HepG2 (cell line): ENCODE measurements around the gene SERPINB10. TPM values are rescaled to one million over a fixed set of nuclear protein-coding genes. Genes with fewer than 3 reads are reported as not detected.
A peak's percentile ranks its signal among the peaks of the same experiment; 100 is the strongest.

ENCODE experiments used
- ATAC-seq: fragments of 200-7000 bp; cut with Tn5 transposase; 3 replicates; pipeline ENCODE4 v1.9.1; 2020; ENCODE audit warnings: mild to moderate bottlenecking, moderate library complexity
- BruUV-seq: library from RNA; stranded (reverse); fragments of 400-500 nt; replicated peaks from 2 replicates; lab custom pipeline; 2021; lab: Mats Ljungman, UMichigan
- CTCF ChIA-PET: fragments of 300-600 bp; formaldehyde crosslinking; extraction: SDS; loops from one replicate; lab custom pipeline; 2021; ENCODE audit warnings: low total read pairs, inconsistent platforms, low intra/inter-chr PET ratio; lab: Yijun Ruan, JAX
- POLR2A ChIA-PET: fragments of 350-600 bp; sonication (Branson Sonifier 250); formaldehyde crosslinking; loops from one replicate; lab custom pipeline; 2020; ENCODE audit warnings: antibody characterized with exemption, inconsistent platforms; lab: Yijun Ruan, JAX
- DNase-seq: peaks from one replicate; pipeline ENCODE4 v3.0.0-alpha.2; 2015; ENCODE audit warnings: low spot score
- FAIRE-seq: peaks from 3 replicates; lab custom pipeline; 2011; peaks lifted over from hg19 to GRCh38; lab: Jason Lieb, UNC
- H2AFZ ChIP-seq: one replicate; pipeline ENCODE4 v1.6.1; 2011; ENCODE audit warnings: low read length, inconsistent platforms
- H3K27ac ChIP-seq: fragments of 300-600 bp; 3 replicates; pipeline ENCODE4 v1.8.0; 2011; ENCODE audit warnings: mixed run types, mild to moderate bottlenecking, mixed read lengths, low read length, inconsistent platforms; ENCODE audit not compliant: insufficient read depth; ENCODE audit errors: extremely low read length
- H3K27me3 ChIP-seq, 2 experiments: fragments of 200-600 bp in 1 of 2; 2 replicates in 1 of 2; 3 replicates in 1 of 2; pipeline versions ENCODE4 v1.6.0 to v1.8.0; 2011; ENCODE audit warnings: low read length in 2 of 2, mild to moderate bottlenecking in 2 of 2, moderate library complexity in 2 of 2, inconsistent platforms in 1 of 2; ENCODE audit not compliant: insufficient read depth in 2 of 2, control insufficient read depth in 1 of 2
- H3K36me3 ChIP-seq, 2 experiments: fragments of 200-600 bp in 1 of 2; replicated peaks in 1 of 2; 2 replicates in 1 of 2; 3 replicates in 1 of 2; pipeline versions ENCODE4 v1.5.1 to v1.8.0; 2011; ENCODE audit warnings: low read length in 2 of 2, inconsistent platforms in 1 of 2; ENCODE audit not compliant: insufficient read depth in 2 of 2, control insufficient read depth in 1 of 2
- H3K4me1 ChIP-seq: 2 replicates; pipeline ENCODE4 v1.5.1; 2012; ENCODE audit warnings: low read length, inconsistent platforms; ENCODE audit not compliant: insufficient read depth
- H3K4me2 ChIP-seq: 2 replicates; pipeline ENCODE4 v1.6.0; 2011; ENCODE audit warnings: low read depth, low read length, inconsistent platforms
- H3K4me3 ChIP-seq, 3 experiments: fragments of 200-600 bp in 1 of 3; sonication (generic), shearing (Covaris generic) in 1 of 3; replicated peaks in 1 of 3; 2 replicates each; pipeline ENCODE4 v1.5.1; 2011 to 2016; ENCODE audit warnings: low read length in 3 of 3, inconsistent platforms in 2 of 3, low read depth in 2 of 3, mild to moderate bottlenecking in 2 of 3, control low read depth in 1 of 3, mixed read lengths in 1 of 3; ENCODE audit not compliant: insufficient read depth in 1 of 3
- H3K79me2 ChIP-seq: one replicate; pipeline ENCODE4 v1.6.1; 2011; ENCODE audit warnings: low read length, inconsistent platforms; ENCODE audit not compliant: insufficient read depth
- H3K9ac ChIP-seq: 2 replicates; pipeline ENCODE4 v1.6.0; 2011; ENCODE audit warnings: mild to moderate bottlenecking, low read depth, low read length, inconsistent platforms; ENCODE audit not compliant: insufficient read depth
- H3K9me3 ChIP-seq: 2 replicates; pipeline ENCODE4 v1.5.1; 2012; ENCODE audit warnings: mild to moderate bottlenecking, low read length
- H4K20me1 ChIP-seq: 2 replicates; pipeline ENCODE4 v1.6.0; 2011; ENCODE audit warnings: inconsistent platforms, mild to moderate bottlenecking, low read length, moderate library complexity; ENCODE audit not compliant: insufficient read depth
- HNRNPLL ChIP-seq: fragments of 200-400 bp; formaldehyde crosslinking; IDR thresholded peaks from 2 replicates; pipeline ENCODE4 v1.6.1; 2017; ENCODE audit warnings: mild to moderate bottlenecking, low read depth, low read length; ENCODE audit not compliant: poor library complexity, severe bottlenecking
- MAFF ChIP-seq: IDR thresholded peaks from 2 replicates; pipeline ENCODE4 v1.6.1; 2011; ENCODE audit warnings: low read depth, low read length, improper control_type of control experiment
- MAFK ChIP-seq, 2 experiments: IDR thresholded peaks in 1 of 2; conservative IDR thresholded peaks in 1 of 2; 2 replicates each; pipeline ENCODE4 v1.6.1; 2011; ENCODE audit warnings: improper control_type of control experiment in 2 of 2, low read length in 2 of 2
- NFIC ChIP-seq: IDR thresholded peaks from 2 replicates; pipeline ENCODE4 v1.6.1; 2012; ENCODE audit warnings: mild to moderate bottlenecking, low read length, inconsistent platforms
- SP1 ChIP-seq, 2 experiments: fragments of 450-650 bp in 1 of 2; sonication (generic) in 1 of 2; formaldehyde crosslinking in 1 of 2; IDR thresholded peaks; 2 replicates each; pipeline versions ENCODE4 v1.4.0 to v1.6.1; 2016 to 2020; ENCODE audit warnings: missing genetic modification reagents in 1 of 2
- SRY ChIP-seq: sonication (generic); formaldehyde crosslinking; IDR thresholded peaks from 2 replicates; pipeline ENCODE4 v1.8.0; 2022; ENCODE audit warnings: mild to moderate bottlenecking, missing genetic modification reagents
- ZNF143 ChIP-seq: sonication (generic); formaldehyde crosslinking; IDR thresholded peaks from 2 replicates; pipeline ENCODE4 v1.4.0; 2020; ENCODE audit warnings: missing genetic modification reagents
- ZNF430 ChIP-seq: sonication (generic); formaldehyde crosslinking; IDR thresholded peaks from 2 replicates; pipeline ENCODE4 v1.9.0; 2021; ENCODE audit warnings: mild to moderate bottlenecking, missing genetic modification reagents
- ZNF746 ChIP-seq: sonication (generic); formaldehyde crosslinking; IDR thresholded peaks from 2 replicates; pipeline ENCODE4 v1.8.0; 2022; ENCODE audit warnings: mild to moderate bottlenecking, missing genetic modification reagents
- ZSCAN29 ChIP-seq: sonication (generic); formaldehyde crosslinking; conservative IDR thresholded peaks from 2 replicates; pipeline ENCODE4 v1.4.0; 2020; ENCODE audit warnings: mild to moderate bottlenecking, missing genetic modification reagents
- WGBS: methylation state at CpG from one replicate; pipeline ENCODE4 v1.1.6; 2017; ENCODE audit warnings: low lambda C conversion rate; 5-methylcytosine and 5-hydroxymethylcytosine counted together
- in situ Hi-C: cut with HindIII; loops from 2 replicates; pipeline ENCODE4 v1.10.0; 2017; ENCODE audit warnings: low pct_unique_long_range_greater_than_20kb; ENCODE audit not compliant: extremely low pct_ligation_motif_present
- intact Hi-C: fragments of 100-400 bp; cut with micrococcal nuclease; formaldehyde crosslinking; loops from one replicate; pipeline ENCODE4 v1.10.0; 2022; ENCODE audit not compliant: unreplicated experiment
- polyA plus RNA-seq, 8 experiments: library from polyadenylated mRNA; depleted of rRNA in 3 of 8; stranded (reverse) in 7 of 8; unstranded in 1 of 8; fragments of >200 nt; fragmentation: Illumina TruSeq in 4 of 8; extraction: Trizol in 4 of 8; gene quantifications; 2 replicates each; pipeline versions ENCODE4 v1.2.1 to v1.2.3, GENCODE V29; 2011 to 2016; ENCODE audit warnings: low read depth in 4 of 8, missing spikeins in 1 of 8, mixed read lengths in 1 of 8; ENCODE audit not compliant: insufficient read depth in 1 of 8
- total RNA-seq, 5 experiments: library from RNA; depleted of rRNA; stranded (reverse); fragments of >200 nt; fragmentation: Illumina TruSeq; extraction: Trizol; gene quantifications; 2 replicates each; pipeline ENCODE4 v1.2.3, GENCODE V29; 2016; ENCODE audit warnings: low read depth in 1 of 5
- TF ChIP-seq, protein P1 (sequence below): sonication (generic); formaldehyde crosslinking; IDR thresholded peaks from 2 replicates; pipeline ENCODE4 v1.4.0; 2020; ENCODE audit warnings: mild to moderate bottlenecking, missing genetic modification reagents, borderline replicate concordance
- TF ChIP-seq, protein P2 (sequence below): sonication (generic); formaldehyde crosslinking; IDR thresholded peaks from 2 replicates; pipeline ENCODE4 v1.9.0; 2021; ENCODE audit warnings: missing genetic modification reagents, borderline replicate concordance

SERPINB10 gene
- total and polyA plus RNA-seq, 2 of the 13 experiments (the other 11 are each of a cell fraction or from before 2014, with no cell fraction given), result not detected

DNA sequence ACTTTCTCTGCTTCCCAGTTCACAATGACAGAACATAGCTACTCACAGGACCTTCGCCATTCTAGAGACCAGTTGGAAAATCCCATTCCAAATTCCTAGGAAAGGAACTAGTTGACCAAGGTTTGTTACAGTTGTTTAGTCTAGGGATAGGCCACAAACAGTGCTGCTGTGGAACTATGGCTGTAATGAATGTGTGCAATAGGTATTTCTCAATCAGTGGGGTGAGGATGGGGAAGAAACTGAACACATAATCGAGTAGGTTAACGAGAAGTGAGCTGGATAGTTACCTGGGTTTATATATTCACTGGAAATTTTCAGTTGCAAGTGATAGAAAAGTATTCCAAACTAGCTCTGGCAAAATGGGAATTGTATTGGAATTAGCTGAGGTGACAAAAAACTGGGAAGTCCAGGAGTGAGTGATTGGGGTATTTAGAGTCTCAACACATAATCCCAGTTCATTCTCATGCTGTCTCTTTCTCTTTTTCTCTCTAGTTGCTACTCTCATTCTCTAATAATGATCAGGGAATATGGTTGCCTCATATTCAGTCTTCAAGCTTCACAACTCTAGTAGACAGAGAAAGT is 23.1 kb downstream of the SERPINB10 start:
- peak; percentile 72 to 85 for TF ChIP-seq MAFK (conservative IDR thresholded peaks at IDR 0.05 in 1 of 2, IDR thresholded peaks at IDR 0.05 in 1 of 2; ENCODE audit: low read length in 2 of 2)
- no peak for TF ChIP-seq SP1 (IDR thresholded peaks at IDR 0.05)
- no peak for TF ChIP-seq SP1 (CRISPR knock-in tag; IDR thresholded peaks at IDR 0.05)
- no peak for TF ChIP-seq ZNF143 (CRISPR knock-in tag)
- peak; percentile 74 for TF ChIP-seq MAFF
- FAIRE-seq, result no peak
- in situ Hi-C loops, result no loop called here
- 0% methylated on average over 3 of the region's 3 CpGs for WGBS
- DNase-seq, result no peak
- Histone ChIP-seq H3K9me3 (no peaks in the 10 kb centered on the region), H2AFZ (no peak overlapping the region), H3K4me3 (no peak overlapping the region), H3K79me2 (no peaks in the 10 kb centered on the region), H3K36me3 (no peaks in the 10 kb centered on the region), H3K27me3 (no peaks in the 10 kb centered on the region), H3K4me1 (no peaks in the 10 kb centered on the region), H4K20me1 (no peaks in the 10 kb centered on the region), H3K9ac (no peak overlapping the region), H3K27ac (no peak overlapping the region), H3K4me2 (no peak overlapping the region)
- no TSS peak for BruUV-seq
- no peak for ATAC-seq
- intact Hi-C loops, result no loop called here
- POLR2A ChIA-PET, result no interaction called here
- CTCF ChIA-PET, result no interaction called here

DNA sequence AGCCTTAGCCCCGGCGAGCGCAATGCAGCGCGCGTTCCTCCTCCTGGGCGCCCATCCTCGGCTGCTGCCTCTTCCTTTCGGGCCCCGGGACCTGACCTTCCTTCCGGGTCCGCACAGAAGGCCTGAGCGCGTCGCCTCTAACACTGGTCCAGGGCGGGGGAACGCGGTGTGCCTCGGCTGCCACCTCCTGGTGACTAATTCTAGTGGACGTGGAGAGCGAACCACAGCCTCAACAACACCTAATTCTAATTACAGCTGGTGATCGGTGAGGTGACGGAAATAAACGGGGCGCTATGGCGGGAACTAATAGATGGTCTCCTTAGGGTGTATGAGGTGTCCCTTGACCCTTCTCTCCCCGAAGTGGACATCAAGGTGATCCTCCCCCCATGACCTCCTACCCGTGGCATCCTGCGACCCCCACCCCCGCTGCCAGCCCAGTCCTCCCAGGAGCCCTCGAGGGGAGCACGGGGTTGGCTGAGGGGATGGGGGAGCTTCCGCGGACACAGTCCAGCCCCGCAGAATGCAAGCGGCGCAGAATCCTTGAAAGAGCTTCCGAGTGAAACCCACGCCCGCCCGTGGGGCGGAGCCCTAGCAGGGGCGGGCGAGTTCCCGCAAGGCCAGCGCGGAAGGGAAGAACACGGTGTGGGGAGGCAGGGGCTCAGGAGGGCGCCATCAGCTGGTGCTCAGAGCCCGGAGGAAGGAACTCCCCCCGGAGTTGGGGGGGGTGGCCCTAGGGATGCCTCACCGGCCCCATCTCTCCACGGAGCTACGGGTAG is 28.6 kb downstream of the SERPINB10 start:
- ATAC-seq, result peak; percentile 100
- WGBS, result 21% methylated on average over 13 of the region's 54 CpGs
- no peak overlapping the region for H3K27ac ChIP-seq
- no peaks in the 10 kb centered on the region for H3K4me1 ChIP-seq
- no peaks in the 10 kb centered on the region for H4K20me1 ChIP-seq
- in situ Hi-C loops (no loop called here), intact Hi-C loops (loop anchor here (1.0 kb wide), 2 partner anchors 45 to 418 kb away; no protein-coding TSS in a partner anchor)
- no peaks in the 10 kb centered on the region for H3K36me3 ChIP-seq
- no TSS peak for BruUV-seq
- DNase-seq, result peak; percentile 55
- no peaks in the 10 kb centered on the region for H3K9me3 ChIP-seq
- no peak overlapping the region for H3K9ac ChIP-seq
- H2AFZ ChIP-seq, result no peak overlapping the region
- POLR2A ChIA-PET, result no interaction called here
- H3K79me2 ChIP-seq, result no peaks in the 10 kb centered on the region
- no peak for FAIRE-seq
- CTCF ChIA-PET, result interaction anchor here (1.1 to 1.6 kb wide), 3 partner anchors 46 to 418 kb away, joined by 3 to 20 read pairs (median 8); no protein-coding TSS in a partner anchor
- peak overlapping the region; percentile 55 for H3K4me2 ChIP-seq
- peak overlapping the region in 1 of 3 experiments; percentile 28; a peak in 1 of 6 replicates for H3K4me3 ChIP-seq
- H3K27me3 ChIP-seq, result 0 out of 5 replicates have a peak, but pooled peaks cover 0 to 9% of the 10 kb centered on the region in 2 experiments
- TF ChIP-seq NFIC (no peak), ZNF746 (no peak), SRY (CRISPR knock-in tag) (no peak), HNRNPLL (peak; percentile 40), ZSCAN29 (CRISPR knock-in tag) (no peak), ZNF430 (CRISPR knock-in tag) (no peak)
- TF ChIP-seq, protein P1, sequence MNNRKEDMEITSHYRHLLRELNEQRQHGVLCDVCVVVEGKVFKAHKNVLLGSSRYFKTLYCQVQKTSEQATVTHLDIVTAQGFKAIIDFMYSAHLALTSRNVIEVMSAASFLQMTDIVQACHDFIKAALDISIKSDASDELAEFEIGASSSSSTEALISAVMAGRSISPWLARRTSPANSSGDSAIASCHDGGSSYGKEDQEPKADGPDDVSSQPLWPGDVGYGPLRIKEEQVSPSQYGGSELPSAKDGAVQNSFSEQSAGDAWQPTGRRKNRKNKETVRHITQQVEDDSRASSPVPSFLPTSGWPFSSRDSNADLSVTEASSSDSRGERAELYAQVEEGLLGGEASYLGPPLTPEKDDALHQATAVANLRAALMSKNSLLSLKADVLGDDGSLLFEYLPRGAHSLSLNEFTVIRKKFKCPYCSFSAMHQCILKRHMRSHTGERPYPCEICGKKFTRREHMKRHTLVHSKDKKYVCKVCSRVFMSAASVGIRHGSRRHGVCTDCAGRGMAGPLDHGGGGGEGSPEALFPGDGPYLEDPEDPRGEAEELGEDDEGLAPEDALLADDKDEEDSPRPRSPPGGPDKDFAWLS (CRISPR knock-in tag), result no peak
- TF ChIP-seq, protein P2, sequence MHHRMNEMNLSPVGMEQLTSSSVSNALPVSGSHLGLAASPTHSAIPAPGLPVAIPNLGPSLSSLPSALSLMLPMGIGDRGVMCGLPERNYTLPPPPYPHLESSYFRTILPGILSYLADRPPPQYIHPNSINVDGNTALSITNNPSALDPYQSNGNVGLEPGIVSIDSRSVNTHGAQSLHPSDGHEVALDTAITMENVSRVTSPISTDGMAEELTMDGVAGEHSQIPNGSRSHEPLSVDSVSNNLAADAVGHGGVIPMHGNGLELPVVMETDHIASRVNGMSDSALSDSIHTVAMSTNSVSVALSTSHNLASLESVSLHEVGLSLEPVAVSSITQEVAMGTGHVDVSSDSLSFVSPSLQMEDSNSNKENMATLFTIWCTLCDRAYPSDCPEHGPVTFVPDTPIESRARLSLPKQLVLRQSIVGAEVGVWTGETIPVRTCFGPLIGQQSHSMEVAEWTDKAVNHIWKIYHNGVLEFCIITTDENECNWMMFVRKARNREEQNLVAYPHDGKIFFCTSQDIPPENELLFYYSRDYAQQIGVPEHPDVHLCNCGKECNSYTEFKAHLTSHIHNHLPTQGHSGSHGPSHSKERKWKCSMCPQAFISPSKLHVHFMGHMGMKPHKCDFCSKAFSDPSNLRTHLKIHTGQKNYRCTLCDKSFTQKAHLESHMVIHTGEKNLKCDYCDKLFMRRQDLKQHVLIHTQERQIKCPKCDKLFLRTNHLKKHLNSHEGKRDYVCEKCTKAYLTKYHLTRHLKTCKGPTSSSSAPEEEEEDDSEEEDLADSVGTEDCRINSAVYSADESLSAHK (CRISPR knock-in tag), result no peak
